T1000 (cell line): Measurements from ENCODE around the gene C1QTNF4.

ENCODE experiments used
- DNase-seq: peaks from one replicate; lab custom pipeline; 2025; ENCODE audit warnings: mixed read lengths; lab: John Stamatoyannopoulos, UW

The C1QTNF4 gene

DNA sequence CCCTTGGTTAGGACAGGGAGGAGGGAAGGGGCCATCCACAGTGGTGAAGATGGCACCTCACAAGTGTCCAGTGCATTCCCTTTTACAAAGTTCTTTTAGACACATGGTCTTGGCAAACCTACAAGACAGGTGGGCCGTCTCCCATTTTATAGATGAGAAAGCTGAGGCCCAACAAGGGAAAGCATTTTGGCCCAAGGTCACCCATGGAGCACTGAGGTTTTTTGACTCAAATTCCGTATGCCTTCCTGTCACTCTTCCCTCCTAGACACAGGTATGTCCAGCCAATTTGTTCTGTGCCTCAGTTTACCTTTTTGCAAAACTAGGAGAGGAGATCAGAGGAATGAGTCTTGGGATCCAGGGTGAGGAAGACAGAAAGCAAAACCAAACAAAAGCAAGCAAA is 1.2 kb downstream of the C1QTNF4 start:
- DNase-seq = no peak

DNA sequence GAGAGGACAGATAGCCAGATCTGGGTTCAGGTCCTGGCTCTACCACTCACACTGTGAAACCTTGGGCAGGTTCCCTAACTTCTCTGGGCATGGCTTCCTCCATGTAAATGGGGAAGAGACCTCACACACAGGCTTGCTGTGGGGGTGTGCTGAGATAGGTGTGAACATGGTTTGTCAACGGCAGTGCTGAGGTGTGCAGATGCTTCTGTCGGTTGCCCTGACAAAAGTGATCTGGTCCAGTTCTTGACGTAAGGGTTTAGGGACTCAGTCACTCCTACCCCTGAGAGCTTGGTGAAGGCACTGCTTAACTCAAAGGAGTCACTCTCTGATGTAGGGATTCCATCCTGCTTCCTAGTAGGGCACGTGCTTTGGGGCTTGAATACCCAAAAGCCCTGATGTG is 2.0 kb downstream of the C1QTNF4 start:
- no peak for DNase-seq

DNA sequence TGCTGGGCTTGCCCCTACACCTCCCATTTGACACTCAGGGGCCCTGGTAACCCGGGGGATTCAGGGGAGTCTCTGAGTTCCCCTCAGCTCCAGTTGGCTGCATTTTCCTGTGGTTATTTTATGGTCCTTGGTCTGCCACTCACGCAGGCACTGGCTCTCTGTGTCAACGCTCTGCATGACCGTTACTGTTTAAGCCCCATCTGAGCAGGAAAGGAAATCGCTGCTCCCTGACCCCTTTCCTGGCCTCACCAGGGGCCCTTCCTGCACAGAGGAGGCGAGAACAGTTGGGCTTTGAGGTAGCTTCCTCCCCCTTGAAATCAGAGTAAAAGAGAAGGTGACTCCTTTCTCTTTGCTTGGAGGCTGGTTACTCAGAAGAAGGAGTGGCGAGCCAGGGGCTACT is 2.4 kb downstream of the C1QTNF4 start:
- DNase-seq = no peak

DNA sequence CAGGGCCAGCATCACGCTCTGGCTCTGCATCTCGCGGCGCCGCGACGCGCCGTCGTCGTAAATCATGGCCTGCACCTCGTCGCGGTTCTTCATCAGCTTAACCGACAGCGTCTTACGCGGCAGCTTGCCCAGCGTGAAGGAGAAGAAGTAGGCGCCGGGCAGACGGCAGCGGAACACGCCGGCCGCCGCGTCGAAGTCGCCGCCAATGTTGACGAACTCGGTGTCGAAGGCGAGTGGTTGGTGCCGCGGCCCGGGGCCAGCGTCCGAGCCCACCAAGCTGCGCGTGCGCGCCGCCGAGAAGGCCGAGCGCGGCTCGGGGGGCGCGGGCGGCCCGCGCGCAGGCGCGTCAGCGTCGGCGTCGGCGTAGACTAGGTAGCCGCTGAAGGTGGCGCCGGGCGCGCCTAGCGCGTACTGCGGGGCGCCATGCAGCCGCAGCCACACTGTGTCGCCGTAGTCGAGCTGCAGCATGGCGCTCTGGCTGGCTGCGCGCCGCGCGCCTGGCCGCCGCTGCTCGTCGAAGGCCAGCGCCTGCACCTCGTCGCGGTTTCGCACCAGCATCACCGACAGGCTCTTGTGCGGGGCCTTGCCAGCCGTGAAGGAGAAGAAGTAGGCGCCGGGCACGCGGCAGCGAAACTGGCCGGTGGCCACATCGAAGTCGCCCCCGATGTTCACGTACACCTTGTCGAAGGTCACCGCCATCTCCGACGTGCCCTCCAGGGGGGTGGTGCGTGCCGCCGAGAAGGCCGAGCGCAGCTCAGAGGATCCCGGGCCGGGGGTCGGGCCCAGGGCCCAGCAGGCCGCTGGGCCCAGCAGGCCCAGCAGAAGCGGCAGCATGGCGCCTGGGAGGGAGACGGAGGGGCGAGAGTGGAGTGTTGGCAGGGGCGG is 4.0 kb downstream of the C1QTNF4 start:
- no peak for DNase-seq

DNA sequence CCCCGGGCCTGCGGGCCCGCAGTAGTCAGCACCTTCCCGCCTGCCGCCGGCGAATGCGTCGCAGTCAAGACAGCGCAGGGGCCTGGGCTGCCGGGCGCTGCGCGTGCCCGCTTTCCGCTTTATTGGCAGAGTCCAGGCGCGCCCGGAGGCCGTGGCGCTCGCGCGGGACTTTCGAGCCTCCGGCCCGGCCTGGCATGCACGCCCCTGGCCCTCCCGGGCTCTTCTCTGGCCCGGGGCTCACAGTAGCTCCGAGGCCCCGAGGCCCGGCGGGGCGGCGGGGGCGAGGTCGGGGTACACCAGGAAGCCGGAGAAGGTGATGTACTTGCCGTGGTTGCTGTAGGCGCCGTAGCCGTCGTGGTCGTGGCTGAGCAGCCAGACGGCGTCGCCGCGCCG is 4.6 kb downstream of the C1QTNF4 start:
- no peak for DNase-seq

DNA sequence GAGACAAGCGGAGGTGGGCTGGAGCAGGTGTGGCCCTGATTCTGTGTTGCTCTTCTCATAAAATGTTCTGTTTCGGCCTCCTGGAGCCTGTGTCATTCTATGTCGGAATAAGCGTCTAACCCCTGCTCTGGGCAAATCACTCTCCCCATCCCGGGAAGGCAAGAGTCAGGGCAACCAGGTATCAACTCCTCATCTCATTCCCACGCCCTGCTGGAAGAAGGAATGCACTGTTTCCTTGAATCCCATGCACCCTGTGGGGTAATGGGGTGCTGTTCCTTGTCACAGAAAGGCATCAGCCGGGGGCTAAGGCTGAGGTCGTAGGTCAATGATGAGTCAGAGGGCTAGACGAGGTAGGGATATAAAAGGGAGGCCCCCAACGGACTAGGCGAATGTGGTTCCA is 5.1 kb downstream of the C1QTNF4 start:
- no peak for DNase-seq

DNA sequence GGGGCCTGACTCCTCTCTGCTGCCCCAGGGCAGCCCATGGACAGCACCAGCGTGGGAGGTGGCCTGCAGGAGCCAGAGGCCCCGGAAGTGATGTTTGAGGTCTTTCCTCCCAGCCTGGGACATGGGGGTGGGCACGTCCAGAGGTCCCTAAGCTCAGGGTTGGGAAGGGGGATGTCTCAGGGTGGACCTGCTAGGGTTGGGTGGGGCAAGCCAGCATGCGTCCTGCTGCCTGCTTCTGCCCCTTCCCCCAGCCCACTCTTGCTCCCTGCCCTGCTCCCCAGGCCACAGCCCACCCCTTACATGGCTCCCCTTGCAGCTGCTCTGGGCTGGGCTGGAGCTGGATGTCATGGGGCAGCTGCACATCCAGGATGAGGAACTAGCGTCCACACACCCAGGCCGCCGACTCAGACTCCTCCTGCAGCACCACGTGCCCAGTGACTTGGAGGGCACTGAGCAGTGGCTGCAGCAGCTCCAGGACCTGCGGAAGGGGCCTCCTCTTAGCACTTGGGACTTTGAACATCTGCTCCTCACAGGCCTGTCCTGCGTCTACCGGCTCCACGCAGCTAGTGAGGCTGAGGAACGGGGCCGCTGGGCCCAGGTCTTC is 6.4 kb downstream of the C1QTNF4 start:
- no peak for DNase-seq

DNA sequence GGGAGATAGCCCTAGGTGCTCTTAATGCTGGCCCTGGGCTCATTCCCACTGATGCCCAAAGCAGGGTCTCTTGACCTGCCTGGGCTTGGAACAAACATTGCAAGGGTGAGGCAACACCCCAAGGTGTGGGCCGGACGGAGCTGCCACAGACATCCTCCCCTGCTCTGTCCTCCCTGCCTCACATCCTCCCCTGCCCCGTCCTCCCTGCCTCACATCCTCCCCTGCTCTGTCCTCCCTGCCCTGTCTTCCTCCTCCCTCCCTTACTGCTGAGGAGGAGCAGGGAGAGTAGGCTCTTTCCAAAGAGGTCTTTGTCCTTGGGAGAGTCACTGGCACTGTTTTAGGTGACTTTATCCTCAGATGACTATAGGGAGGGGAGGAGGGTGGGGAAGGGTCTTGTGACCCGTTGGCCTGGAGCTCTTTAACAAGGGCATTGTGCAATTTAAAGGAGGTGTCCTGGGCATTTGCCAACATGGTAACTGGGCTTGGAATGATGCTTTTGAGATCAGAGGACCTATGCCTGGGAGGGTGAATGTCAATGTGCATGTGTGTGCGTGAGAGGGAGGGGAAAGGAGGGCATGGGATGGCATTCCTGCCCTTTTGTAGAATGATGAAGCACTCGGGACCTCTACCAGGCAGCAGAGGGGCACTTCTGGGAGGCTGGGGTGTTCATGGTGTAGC is 7.0 kb downstream of the C1QTNF4 start:
- no peak for DNase-seq

DNA sequence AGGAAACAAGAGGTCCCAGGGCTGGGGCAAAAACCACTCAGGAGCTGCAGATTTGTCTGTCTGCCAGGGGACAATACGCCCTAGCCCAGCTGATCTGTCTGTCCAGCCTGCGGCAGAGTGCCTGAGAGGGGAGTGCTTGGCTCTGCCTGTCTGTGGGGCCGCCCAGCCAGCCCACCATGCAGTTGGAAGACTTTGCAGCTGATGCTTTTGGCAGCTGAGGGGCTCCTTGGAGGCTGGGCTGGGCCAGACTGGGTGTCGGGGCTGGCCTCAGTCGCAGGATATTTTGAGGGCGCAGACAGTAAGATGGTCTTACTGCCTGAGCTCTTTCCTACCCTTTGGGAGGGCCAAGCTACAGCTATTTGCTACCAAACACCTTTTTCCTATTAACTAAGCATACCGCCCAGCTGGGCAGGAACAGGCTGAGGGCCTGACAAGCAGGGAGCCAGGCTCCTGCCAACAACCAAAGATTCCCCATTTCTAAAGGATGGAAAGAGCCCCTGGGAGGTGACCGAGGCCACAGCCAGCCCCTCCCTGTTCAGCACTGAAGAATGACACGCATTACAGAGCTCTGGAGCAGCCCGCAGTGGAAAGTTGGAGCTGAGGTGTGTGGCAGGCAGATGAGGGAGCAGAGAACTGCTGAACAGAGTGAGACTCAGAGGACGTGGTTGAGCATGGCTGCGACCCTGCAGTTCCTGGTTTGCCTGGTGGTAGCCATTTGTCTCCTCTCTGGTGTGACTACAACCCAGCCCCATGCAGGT is 7.9 kb downstream of the C1QTNF4 start, which contains the start of gene FAM180B:
TSS of gene FAM180B (plus strand) at position 581 of the 758 bp plus-strand sequence. CDS start at position 672, 91 bp downstream.
- no peak for DNase-seq

DNA sequence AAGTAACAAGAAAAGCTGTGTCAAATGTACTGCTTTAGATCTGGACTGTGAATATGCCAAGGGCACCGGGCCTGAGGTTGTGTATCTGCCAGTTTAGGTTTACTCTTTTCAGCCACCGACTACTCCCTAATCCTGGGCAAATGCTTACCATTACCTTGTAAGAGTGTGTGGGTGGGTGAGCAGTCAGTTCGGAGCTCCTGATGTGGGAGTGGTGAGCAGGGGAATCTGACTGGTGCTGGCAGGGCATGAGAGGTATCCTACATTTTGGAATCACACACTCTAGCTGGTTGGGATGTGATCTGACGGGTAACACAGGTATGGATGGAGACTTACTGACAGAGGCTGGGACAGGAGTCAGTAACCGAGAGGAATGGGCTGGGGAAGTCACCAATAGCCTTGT is 10.4 kb downstream of the C1QTNF4 start:
- DNase-seq = no peak

DNA sequence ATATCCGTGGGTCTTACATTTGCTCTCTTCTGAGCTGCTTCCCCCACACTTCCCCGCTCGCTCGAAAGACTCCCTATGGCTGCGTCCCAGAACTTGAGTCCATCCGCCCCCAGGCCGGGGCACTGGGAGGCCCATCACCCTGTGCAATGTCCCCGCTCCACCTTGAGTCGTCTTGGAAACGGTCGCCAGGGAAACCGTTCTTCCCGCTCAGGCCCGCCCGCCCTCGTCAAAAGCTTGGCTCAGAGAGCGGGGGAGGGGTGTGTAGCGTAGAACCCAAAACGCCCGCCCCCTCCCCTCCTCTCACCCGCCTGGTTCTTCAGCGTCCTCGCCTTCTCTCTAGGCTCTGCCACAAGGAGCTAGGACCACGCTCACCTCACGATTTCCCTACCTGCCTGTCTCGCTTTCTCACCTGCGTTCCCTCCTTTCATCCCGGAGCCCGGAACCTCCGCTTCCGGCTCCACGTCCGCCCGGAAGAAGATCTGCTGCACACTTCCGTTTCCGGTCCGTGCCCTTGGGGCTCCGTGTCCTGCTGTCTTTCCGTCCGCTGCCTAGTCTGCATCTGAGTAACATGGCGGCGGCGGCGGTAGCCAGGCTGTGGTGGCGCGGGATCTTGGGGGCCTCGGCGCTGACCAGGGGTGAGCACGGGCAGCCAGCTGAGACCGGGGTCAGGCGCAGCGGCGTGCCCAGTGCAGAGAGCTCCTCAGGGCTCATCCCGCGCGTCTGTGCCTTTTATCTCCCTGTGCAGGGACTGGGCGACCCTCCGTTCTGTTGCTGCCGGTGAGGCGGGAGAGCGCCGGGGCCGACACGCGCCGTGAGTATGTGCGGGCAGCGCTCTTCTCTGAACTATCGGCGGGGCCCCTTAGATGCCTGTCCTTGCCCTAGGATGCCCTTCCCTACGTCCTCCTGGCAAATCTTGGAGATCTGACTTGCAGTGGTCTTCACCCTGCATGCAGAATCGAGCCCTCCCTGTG is 15.4 kb downstream of the C1QTNF4 start, which contains the start of the genes KBTBD4 and NDUFS3:
TSS of gene KBTBD4 (minus strand) at position 447 of the 971 bp plus-strand sequence. CDS start at position 428, 19 bp downstream.
TSS of gene NDUFS3 (plus strand) at position 551 of the 971 bp plus-strand sequence. CDS start at position 569, 18 bp downstream.
- DNase-seq = peak; percentile 75

DNA sequence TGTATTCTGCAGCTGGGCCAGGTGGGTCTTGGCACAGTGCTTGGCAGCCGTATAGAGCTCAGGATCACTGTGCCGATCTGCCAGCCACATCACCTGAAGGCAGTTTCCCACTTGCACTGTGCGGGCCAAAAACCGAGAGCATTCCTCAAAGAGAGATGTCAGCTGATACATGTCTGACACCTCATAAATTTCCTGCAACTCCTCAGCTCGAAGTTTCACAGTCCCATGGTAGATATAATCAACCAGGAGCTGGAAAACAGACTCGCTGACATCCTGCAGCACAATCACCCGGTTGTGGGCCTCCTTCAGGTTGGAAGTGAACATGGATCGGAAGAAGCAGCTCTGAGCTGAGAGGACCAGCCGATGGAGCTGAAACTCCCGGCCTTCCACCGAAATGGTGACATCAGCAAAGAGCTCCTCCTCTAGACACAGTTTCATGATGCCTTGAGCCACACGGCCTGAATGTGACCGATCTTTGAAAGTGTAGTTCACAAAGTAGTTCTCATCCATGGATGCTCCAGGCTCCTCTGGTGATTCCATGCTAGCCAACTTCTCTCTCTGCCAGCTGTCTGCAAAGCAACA is 16.7 kb downstream of the C1QTNF4 start:
- DNase-seq = no peak

DNA sequence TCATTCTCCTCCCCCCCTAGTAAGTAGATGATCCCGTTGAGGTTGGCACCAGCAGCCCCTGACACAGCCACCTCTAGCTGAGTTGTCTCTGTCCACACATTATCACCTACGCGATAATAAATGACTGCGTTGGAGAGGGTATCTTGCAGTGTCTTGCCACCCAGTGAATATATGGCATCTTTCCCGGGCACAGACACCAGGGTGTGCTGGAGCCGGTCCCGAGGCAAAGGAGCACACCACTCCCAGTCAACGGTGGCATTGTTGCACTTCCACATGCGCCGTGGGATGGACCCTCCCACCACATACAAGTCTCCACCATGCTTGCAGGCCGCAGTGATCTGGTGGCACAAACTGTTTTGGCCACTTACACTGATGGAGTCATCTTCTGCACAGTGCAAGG is 20.9 kb downstream of the C1QTNF4 start:
- no peak for DNase-seq

DNA sequence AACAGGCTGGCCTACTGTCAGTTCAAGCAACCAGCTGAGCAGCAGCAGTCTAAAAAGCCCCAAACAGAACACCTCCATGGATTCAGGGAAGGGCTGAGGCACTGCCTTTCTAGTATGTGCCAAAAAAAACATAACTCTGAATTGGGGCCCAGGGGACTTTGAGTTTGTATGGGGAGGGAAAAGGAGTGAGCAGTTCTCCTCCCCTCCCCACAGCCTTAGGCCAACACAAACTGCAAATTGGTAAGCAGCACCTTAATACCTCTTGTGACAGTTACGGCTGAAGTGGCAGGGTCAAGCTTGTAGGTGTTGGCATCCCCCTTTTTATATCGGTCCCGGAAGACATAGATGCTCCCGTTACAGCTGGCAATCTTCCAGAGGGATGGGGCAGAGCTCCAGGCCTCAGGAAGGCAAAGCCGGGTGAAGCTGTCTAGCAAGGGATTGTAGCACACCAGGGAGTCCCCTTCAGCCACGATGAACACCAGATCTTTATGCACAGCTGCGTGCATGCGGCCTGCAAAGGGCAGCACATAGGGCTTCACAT is 21.4 kb downstream of the C1QTNF4 start:
- DNase-seq = no peak

DNA sequence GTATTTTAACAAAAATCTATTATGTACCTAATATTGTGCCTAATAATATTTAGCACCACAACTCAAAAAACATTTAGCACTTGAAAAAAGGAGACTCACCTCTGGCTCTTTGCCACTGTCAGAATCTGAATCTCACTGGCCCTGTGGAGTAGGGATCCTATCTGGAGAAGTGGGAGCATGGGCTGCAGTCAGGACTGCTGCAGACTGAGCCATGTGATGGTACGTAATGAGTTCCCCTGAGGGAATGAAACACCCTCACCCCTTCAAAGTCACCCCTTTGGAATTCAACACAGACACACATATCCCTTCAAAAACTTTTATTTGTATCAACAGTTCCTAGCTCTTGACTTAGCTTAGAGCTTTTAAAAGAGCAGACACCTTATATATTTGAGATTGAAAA is 22.3 kb downstream of the C1QTNF4 start:
- DNase-seq = no peak

DNA sequence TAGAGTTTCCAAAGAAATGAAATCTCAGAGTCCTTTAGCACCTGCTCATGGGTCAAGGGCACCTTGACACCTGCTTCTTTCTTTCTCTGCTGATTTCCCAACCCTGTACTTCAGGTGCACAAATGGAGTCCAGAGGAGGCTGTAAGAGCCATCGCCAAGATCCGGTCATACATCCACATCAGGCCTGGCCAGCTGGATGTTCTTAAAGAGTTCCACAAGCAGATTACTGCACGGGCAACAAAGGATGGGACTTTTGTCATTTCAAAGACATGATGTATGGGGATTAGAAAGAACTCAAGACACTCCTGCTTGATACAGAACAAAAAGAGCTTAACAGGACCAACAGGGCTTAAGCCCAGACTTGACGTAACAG is 22.9 kb downstream of the C1QTNF4 start:
- DNase-seq = no peak

DNA sequence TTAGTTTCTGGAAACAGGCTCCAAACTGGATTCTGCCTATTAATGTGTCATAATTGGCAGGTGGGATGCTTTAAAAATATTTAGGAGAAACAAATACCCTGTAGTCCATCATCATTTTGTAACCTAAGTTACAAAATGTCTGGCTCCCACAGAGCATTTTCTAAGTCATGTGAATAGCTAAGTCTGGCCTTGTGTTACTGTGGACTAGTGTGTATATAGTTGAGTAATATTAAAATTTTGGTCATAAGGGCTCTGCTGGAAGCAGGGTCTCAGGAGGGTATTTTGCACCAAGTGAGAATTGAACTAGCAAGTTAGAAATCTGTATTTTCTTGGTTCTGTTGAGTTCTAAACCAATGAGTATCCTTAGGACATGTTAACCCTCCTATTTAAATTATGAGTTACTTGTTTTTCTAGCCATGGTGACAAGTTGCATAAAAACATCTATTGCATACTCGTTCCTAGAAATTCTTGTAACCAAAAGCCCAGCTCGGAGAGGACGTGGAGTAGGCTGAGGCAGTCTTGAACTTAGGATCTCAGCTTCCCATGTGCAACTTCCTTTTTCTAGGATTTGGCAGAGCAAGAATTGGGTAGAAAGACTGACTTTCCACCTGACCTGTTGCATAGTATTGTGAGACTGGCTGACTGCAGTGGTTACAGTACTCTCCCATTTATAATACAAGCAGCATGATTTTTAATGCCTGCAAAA is 23.4 kb downstream of the C1QTNF4 start:
- DNase-seq = no peak

DNA sequence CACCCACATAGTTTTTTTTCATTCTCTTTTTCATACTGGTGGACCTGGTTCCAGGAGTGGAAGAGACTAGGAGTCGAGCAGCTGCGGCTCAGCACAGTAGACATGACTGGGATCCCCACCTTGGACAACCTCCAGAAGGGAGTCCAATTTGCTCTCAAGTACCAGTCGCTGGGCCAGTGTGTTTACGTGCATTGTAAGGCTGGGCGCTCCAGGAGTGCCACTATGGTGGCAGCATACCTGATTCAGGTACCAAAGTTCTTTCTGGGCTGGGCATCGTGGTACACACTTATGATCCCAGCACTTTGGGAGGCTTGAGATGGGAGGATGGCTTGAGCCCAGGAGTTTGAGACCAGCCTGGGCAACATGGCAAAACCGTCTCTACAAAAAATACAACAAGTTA is 24.6 kb downstream of the C1QTNF4 start:
- no peak for DNase-seq

DNA sequence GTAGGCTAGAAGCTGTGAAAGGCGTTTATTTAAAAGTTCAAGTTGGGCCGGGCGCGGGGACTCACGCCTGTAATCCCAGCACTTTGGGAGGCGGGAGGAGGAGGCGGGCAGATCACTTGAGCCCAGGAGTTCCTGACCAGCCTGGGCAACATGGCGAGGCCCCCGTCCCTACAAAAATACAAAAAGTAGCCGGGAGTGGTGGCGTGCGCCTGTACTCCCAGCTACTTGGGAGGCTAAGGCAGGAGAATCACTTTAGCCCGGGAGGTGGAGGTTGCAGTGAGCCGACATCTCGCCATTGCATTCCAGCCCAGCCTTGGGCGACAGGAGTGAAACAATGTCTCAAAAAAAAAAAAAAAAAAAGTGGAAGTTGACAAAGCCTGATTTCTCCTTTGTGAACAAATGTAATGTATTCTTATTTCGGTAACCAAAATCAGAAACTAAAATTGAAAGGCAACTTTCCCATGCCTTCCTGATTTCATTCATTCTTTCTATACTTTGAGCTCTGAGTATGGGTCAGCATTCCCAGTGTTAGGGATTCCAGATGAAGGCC is 28.0 kb downstream of the C1QTNF4 start:
- no peak for DNase-seq
